Measurements from ENCODE around the gene EFCAB14. TPM values are rescaled to one million over a fixed set of nuclear protein-coding genes. Genes with fewer than 3 reads are reported as not detected.

Gene EFCAB14
- total RNA-seq, 1 experiment from 2014 or later: 86.8 TPM

- CTCF ChIA-PET: no interaction called here
- no peak for ATAC-seq
- peaks cover 16% of the 10 kb centered on the region for H3K36me3 ChIP-seq (ENCODE audit: control insufficient read depth, insufficient read depth, low read length)
- intact Hi-C loops (cut with micrococcal nuclease; ENCODE audit: unreplicated experiment) (no loop called here), in situ Hi-C loops (cut with HindIII; ENCODE audit: low pct_unique_long_range_greater_than_20kb, low sequenced_read_pairs) (no loop called here)
- no TSS peak for BruUV-seq (replicated peaks)
- H3K27me3 ChIP-seq (ENCODE audit: control insufficient read depth, insufficient read depth, low read length): no peaks in the 10 kb centered on the region
- no peaks in the 10 kb centered on the region for H3K9me3 ChIP-seq (ENCODE audit: control insufficient read depth, insufficient read depth, low read depth, low read length)
- POLR2A ChIA-PET: no interaction called here
- H3K4me3 ChIP-seq (ENCODE audit: low read depth in 2 of 2, low read length in 2 of 2): no peak overlapping the region
- peaks cover 5% of the 10 kb centered on the region; the same call in 1 of the 2 replicates for H3K4me1 ChIP-seq (ENCODE audit: control insufficient read depth, insufficient read depth, low read length)
- no peak for DNase-seq (ENCODE audit: low read depth, low spot score)
- peak overlapping the region; percentile 52; the same call in 1 of the 2 replicates for H3K27ac ChIP-seq (ENCODE audit: low read length)
- no peak for TF ChIP-seq SIN3A (IDR thresholded peaks at IDR 0.05; ENCODE audit: borderline replicate concordance, insufficient read depth, low read depth, low read length)
- no peak for TF ChIP-seq POLR2AphosphoS5 (IDR thresholded peaks at IDR 0.05; ENCODE audit: low read depth, low read length)
- TF ChIP-seq REST (IDR thresholded peaks at IDR 0.05; ENCODE audit: insufficient read depth in 1 of 2, low read depth in 2 of 2, low read length in 1 of 2): no peak
- TF ChIP-seq TCF7L2 (IDR thresholded peaks at IDR 0.05; ENCODE audit: low read depth, low read length): no peak
- TF ChIP-seq CTCF (IDR thresholded peaks at IDR 0.05): no peak
These were observed 64.9 kb downstream of the EFCAB14 start for GRCh38 chr1:46654012-46654411.

DNA sequence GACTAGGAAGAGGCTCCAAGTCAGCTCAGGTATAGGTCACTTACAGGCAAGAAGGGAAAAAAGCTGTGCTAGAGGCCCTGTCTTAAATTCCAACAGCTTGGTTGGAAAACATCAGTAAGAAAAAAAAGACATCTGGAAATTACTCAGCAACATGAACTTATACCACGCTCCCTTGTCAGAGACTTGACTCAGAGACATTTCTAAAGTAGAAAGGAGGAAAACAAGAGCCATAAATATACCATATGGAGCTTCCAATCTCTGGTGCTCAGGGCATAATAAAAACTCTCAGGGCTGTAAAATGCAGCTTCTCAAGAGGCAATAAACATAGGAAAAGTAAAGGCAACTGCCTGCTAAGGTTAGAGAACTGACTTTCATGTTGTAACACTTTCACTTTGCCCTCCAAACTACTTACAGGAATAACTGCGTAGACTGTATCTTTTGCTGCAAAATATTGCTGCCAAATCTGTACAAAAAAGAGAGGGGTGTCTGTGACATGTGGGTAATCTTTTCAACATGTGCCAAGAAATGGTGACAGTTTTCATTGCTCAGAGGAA is 65.4 kb downstream of the EFCAB14 start:
- ChIA-PET CTCF (no interaction called here), POLR2A (no interaction called here)
- ATAC-seq: no peak
- intact Hi-C loops (cut with micrococcal nuclease; ENCODE audit: unreplicated experiment): no loop called here
- peaks cover 5% of the 10 kb centered on the region; the same call in 1 of the 2 replicates for H3K4me1 ChIP-seq (ENCODE audit: control insufficient read depth, insufficient read depth, low read length)
- in situ Hi-C loops (cut with HindIII; ENCODE audit: low pct_unique_long_range_greater_than_20kb, low sequenced_read_pairs): no loop called here
- no peak for TF ChIP-seq SIN3A (IDR thresholded peaks at IDR 0.05; ENCODE audit: borderline replicate concordance, insufficient read depth, low read depth, low read length)
- no peak for TF ChIP-seq REST (IDR thresholded peaks at IDR 0.05; ENCODE audit: insufficient read depth in 1 of 2, low read depth in 2 of 2, low read length in 1 of 2)
- TF ChIP-seq POLR2AphosphoS5 (IDR thresholded peaks at IDR 0.05; ENCODE audit: low read depth, low read length): no peak
- no peak for TF ChIP-seq CTCF (IDR thresholded peaks at IDR 0.05)
- 0 out of 2 replicates have a peak, but pooled peaks have one; percentile 24 for TF ChIP-seq TCF7L2 (IDR thresholded peaks at IDR 0.05; ENCODE audit: low read depth, low read length)
- no peak for DNase-seq (ENCODE audit: low read depth, low spot score)
- no peak overlapping the region for H3K4me3 ChIP-seq (ENCODE audit: low read depth in 2 of 2, low read length in 2 of 2)
- H3K27ac ChIP-seq (ENCODE audit: low read length): peak overlapping the region; percentile 52
- no TSS peak for BruUV-seq (replicated peaks)
- no peaks in the 10 kb centered on the region for H3K27me3 ChIP-seq (ENCODE audit: control insufficient read depth, insufficient read depth, low read length)
- no peaks in the 10 kb centered on the region for H3K9me3 ChIP-seq (ENCODE audit: control insufficient read depth, insufficient read depth, low read depth, low read length)
- peaks cover 16% of the 10 kb centered on the region for H3K36me3 ChIP-seq (ENCODE audit: control insufficient read depth, insufficient read depth, low read length)

Measured in Panc1 (cell line).